ENCODE data around the gene DSTN.

The DSTN gene

GRCh38 chr20:17590245-17590644 is 20.4 kb downstream of the DSTN start:
- H3K27ac ChIP-seq (ENCODE audit: low read depth, low read length) = no peak overlapping the region
- no peak overlapping the region for H3K9ac ChIP-seq (ENCODE audit: low read length in 5 of 5)
- no peak overlapping the region for H3K4me3 ChIP-seq (ENCODE audit: low read depth in 1 of 5, low read length in 5 of 5)
- H3K4me1 ChIP-seq (ENCODE audit: control insufficient read depth in 5 of 5, insufficient read depth in 5 of 5, low read length in 5 of 5) = peaks cover 3 to 21% (median 14%) of the 10 kb centered on the region in 5 donors
- H3K36me3 ChIP-seq (ENCODE audit: control insufficient read depth in 5 of 5, insufficient read depth in 5 of 5, low read length in 5 of 5) = peaks cover 0 to 2% (median 0%) of the 10 kb centered on the region in 5 donors
- H3K9me3 ChIP-seq (ENCODE audit: control insufficient read depth in 5 of 5, low read length in 5 of 5) = no peaks in the 10 kb centered on the region
- no peaks in the 10 kb centered on the region for H3K27me3 ChIP-seq (ENCODE audit: control insufficient read depth in 5 of 5, insufficient read depth in 4 of 5, low read length in 5 of 5)

- Histone ChIP-seq H3K4me1 (ENCODE audit: control insufficient read depth in 5 of 5, insufficient read depth in 5 of 5, low read length in 5 of 5) (peaks cover 6 to 36% (median 32%) of the 10 kb centered on the region in 5 donors), H3K36me3 (ENCODE audit: control insufficient read depth in 5 of 5, insufficient read depth in 5 of 5, low read length in 5 of 5) (peaks cover 0 to 2% (median 0%) of the 10 kb centered on the region in 5 donors), H3K27ac (ENCODE audit: low read depth, low read length) (no peak overlapping the region)
Observed at GRCh38 chr20:17593902-17594301, 24.0 kb downstream of the DSTN start.

GRCh38 chr20:17594443-17594842 is 24.6 kb downstream of the DSTN start:
- no peak overlapping the region for H3K27ac ChIP-seq (ENCODE audit: low read depth, low read length)
- peaks cover 6 to 34% (median 32%) of the 10 kb centered on the region in 5 donors for H3K4me1 ChIP-seq (ENCODE audit: control insufficient read depth in 5 of 5, insufficient read depth in 5 of 5, low read length in 5 of 5)
- peaks cover 0 to 2% (median 0%) of the 10 kb centered on the region in 5 donors for H3K36me3 ChIP-seq (ENCODE audit: control insufficient read depth in 5 of 5, insufficient read depth in 5 of 5, low read length in 5 of 5)
- H3K9me3 ChIP-seq (ENCODE audit: control insufficient read depth in 5 of 5, low read length in 5 of 5) = no peaks in the 10 kb centered on the region
- no peak overlapping the region for H3K9ac ChIP-seq (ENCODE audit: low read length in 5 of 5)
- no peak overlapping the region for H3K4me3 ChIP-seq (ENCODE audit: low read depth in 1 of 5, low read length in 5 of 5)
- no peaks in the 10 kb centered on the region for H3K27me3 ChIP-seq (ENCODE audit: control insufficient read depth in 5 of 5, insufficient read depth in 4 of 5, low read length in 5 of 5)

More at GRCh38 chr20:17593902-17594301, 24.0 kb downstream of the DSTN start:
- H3K9me3 ChIP-seq (ENCODE audit: control insufficient read depth in 5 of 5, low read length in 5 of 5) = no peaks in the 10 kb centered on the region
- H3K27me3 ChIP-seq (ENCODE audit: control insufficient read depth in 5 of 5, insufficient read depth in 4 of 5, low read length in 5 of 5) = no peaks in the 10 kb centered on the region
- H3K9ac ChIP-seq (ENCODE audit: low read length in 5 of 5) = no peak overlapping the region
- no peak overlapping the region for H3K4me3 ChIP-seq (ENCODE audit: low read depth in 1 of 5, low read length in 5 of 5)

- no peak overlapping the region for H3K9ac ChIP-seq (ENCODE audit: low read length in 5 of 5)
- H3K27ac ChIP-seq (ENCODE audit: low read depth, low read length) = no peak overlapping the region
- no peaks in the 10 kb centered on the region for H3K27me3 ChIP-seq (ENCODE audit: control insufficient read depth in 5 of 5, insufficient read depth in 4 of 5, low read length in 5 of 5)
- H3K36me3 ChIP-seq (ENCODE audit: control insufficient read depth in 5 of 5, insufficient read depth in 5 of 5, low read length in 5 of 5) = peaks cover 0 to 4% (median 0%) of the 10 kb centered on the region in 5 donors
- no peaks in the 10 kb centered on the region for H3K9me3 ChIP-seq (ENCODE audit: control insufficient read depth in 5 of 5, low read length in 5 of 5)
- H3K4me3 ChIP-seq (ENCODE audit: low read depth in 1 of 5, low read length in 5 of 5) = no peak overlapping the region
- H3K4me1 ChIP-seq (ENCODE audit: control insufficient read depth in 5 of 5, insufficient read depth in 5 of 5, low read length in 5 of 5) = peaks cover 6 to 32% (median 30%) of the 10 kb centered on the region in 5 donors
Observed at GRCh38 chr20:17595856-17596255, 26.0 kb downstream of the DSTN start.

- H3K27me3 ChIP-seq (ENCODE audit: control insufficient read depth in 5 of 5, insufficient read depth in 4 of 5, low read length in 5 of 5) = no peaks in the 10 kb centered on the region
- H3K4me1 ChIP-seq (ENCODE audit: control insufficient read depth in 5 of 5, insufficient read depth in 5 of 5, low read length in 5 of 5) = peaks cover 6 to 38% (median 36%) of the 10 kb centered on the region in 5 donors
- no peak overlapping the region for H3K4me3 ChIP-seq (ENCODE audit: low read depth in 1 of 5, low read length in 5 of 5)
- H3K27ac ChIP-seq (ENCODE audit: low read depth, low read length) = no peak overlapping the region
- peaks cover 5 to 8% (median 5%) of the 10 kb centered on the region in 5 donors for H3K36me3 ChIP-seq (ENCODE audit: control insufficient read depth in 5 of 5, insufficient read depth in 5 of 5, low read length in 5 of 5)
- no peak overlapping the region for H3K9ac ChIP-seq (ENCODE audit: low read length in 5 of 5)
- H3K9me3 ChIP-seq (ENCODE audit: control insufficient read depth in 5 of 5, low read length in 5 of 5) = no peaks in the 10 kb centered on the region
Observed at GRCh38 chr20:17598013-17598550, 28.2 kb downstream of the DSTN start.

GRCh38 chr20:17601957-17602356 is 32.1 kb downstream of the DSTN start:
- peaks cover 10 to 28% (median 19%) of the 10 kb centered on the region in 5 donors for H3K36me3 ChIP-seq (ENCODE audit: control insufficient read depth in 5 of 5, insufficient read depth in 5 of 5, low read length in 5 of 5)
- no peaks in the 10 kb centered on the region for H3K9me3 ChIP-seq (ENCODE audit: control insufficient read depth in 5 of 5, low read length in 5 of 5)
- H3K27me3 ChIP-seq (ENCODE audit: control insufficient read depth in 5 of 5, insufficient read depth in 4 of 5, low read length in 5 of 5) = no peaks in the 10 kb centered on the region
- no peak overlapping the region for H3K9ac ChIP-seq (ENCODE audit: low read length in 5 of 5)
- H3K4me1 ChIP-seq (ENCODE audit: control insufficient read depth in 5 of 5, insufficient read depth in 5 of 5, low read length in 5 of 5) = peaks cover 0 to 10% (median 6%) of the 10 kb centered on the region in 5 donors
- no peak overlapping the region for H3K4me3 ChIP-seq (ENCODE audit: low read depth in 1 of 5, low read length in 5 of 5)
- H3K27ac ChIP-seq (ENCODE audit: low read depth, low read length) = no peak overlapping the region

- Histone ChIP-seq H3K36me3 (ENCODE audit: control insufficient read depth in 5 of 5, insufficient read depth in 5 of 5, low read length in 5 of 5) (peaks cover 10 to 31% (median 20%) of the 10 kb centered on the region in 5 donors), H3K27ac (ENCODE audit: low read depth, low read length) (no peak overlapping the region)
Observed at GRCh38 chr20:17602493-17602892, 32.6 kb downstream of the DSTN start.

GRCh38 chr20:17605131-17605660 is 35.3 kb downstream of the DSTN start:
- no peaks in the 10 kb centered on the region for H3K27me3 ChIP-seq (ENCODE audit: control insufficient read depth in 5 of 5, insufficient read depth in 4 of 5, low read length in 5 of 5)
- no peaks in the 10 kb centered on the region for H3K9me3 ChIP-seq (ENCODE audit: control insufficient read depth in 5 of 5, low read length in 5 of 5)
- no peak overlapping the region for H3K27ac ChIP-seq (ENCODE audit: low read depth, low read length)
- H3K4me1 ChIP-seq (ENCODE audit: control insufficient read depth in 5 of 5, insufficient read depth in 5 of 5, low read length in 5 of 5) = peaks cover 2 to 11% (median 5%) of the 10 kb centered on the region in 5 donors
- H3K36me3 ChIP-seq (ENCODE audit: control insufficient read depth in 5 of 5, insufficient read depth in 5 of 5, low read length in 5 of 5) = peaks cover 10 to 46% (median 28%) of the 10 kb centered on the region in 5 donors
- no peak overlapping the region for H3K4me3 ChIP-seq (ENCODE audit: low read depth in 1 of 5, low read length in 5 of 5)
- H3K9ac ChIP-seq (ENCODE audit: low read length in 5 of 5) = no peak overlapping the region

More at GRCh38 chr20:17602493-17602892, 32.6 kb downstream of the DSTN start:
- Histone ChIP-seq H3K27me3 (ENCODE audit: control insufficient read depth in 5 of 5, insufficient read depth in 4 of 5, low read length in 5 of 5) (no peaks in the 10 kb centered on the region), H3K9me3 (ENCODE audit: control insufficient read depth in 5 of 5, low read length in 5 of 5) (no peaks in the 10 kb centered on the region), H3K4me1 (ENCODE audit: control insufficient read depth in 5 of 5, insufficient read depth in 5 of 5, low read length in 5 of 5) (peaks cover 0 to 7% (median 5%) of the 10 kb centered on the region in 5 donors), H3K4me3 (ENCODE audit: low read depth in 1 of 5, low read length in 5 of 5) (no peak overlapping the region), H3K9ac (ENCODE audit: low read length in 5 of 5) (no peak overlapping the region)

GRCh38 chr20:17606001-17606400 is 36.1 kb downstream of the DSTN start:
- H3K9ac ChIP-seq (ENCODE audit: low read length in 5 of 5) = no peak overlapping the region
- peaks cover 2 to 17% (median 8%) of the 10 kb centered on the region in 5 donors for H3K4me1 ChIP-seq (ENCODE audit: control insufficient read depth in 5 of 5, insufficient read depth in 5 of 5, low read length in 5 of 5)
- no peaks in the 10 kb centered on the region for H3K9me3 ChIP-seq (ENCODE audit: control insufficient read depth in 5 of 5, low read length in 5 of 5)
- peaks cover 10 to 51% (median 34%) of the 10 kb centered on the region in 5 donors for H3K36me3 ChIP-seq (ENCODE audit: control insufficient read depth in 5 of 5, insufficient read depth in 5 of 5, low read length in 5 of 5)
- H3K4me3 ChIP-seq (ENCODE audit: low read depth in 1 of 5, low read length in 5 of 5) = no peak overlapping the region
- no peaks in the 10 kb centered on the region for H3K27me3 ChIP-seq (ENCODE audit: control insufficient read depth in 5 of 5, insufficient read depth in 4 of 5, low read length in 5 of 5)
- no peak overlapping the region for H3K27ac ChIP-seq (ENCODE audit: low read depth, low read length)

- Histone ChIP-seq H3K27me3 (ENCODE audit: control insufficient read depth in 5 of 5, insufficient read depth in 4 of 5, low read length in 5 of 5) (no peaks in the 10 kb centered on the region), H3K4me1 (ENCODE audit: control insufficient read depth in 5 of 5, insufficient read depth in 5 of 5, low read length in 5 of 5) (peaks cover 2 to 26% (median 18%) of the 10 kb centered on the region in 5 donors), H3K36me3 (ENCODE audit: control insufficient read depth in 5 of 5, insufficient read depth in 5 of 5, low read length in 5 of 5) (peaks cover 5 to 46% (median 28%) of the 10 kb centered on the region in 5 donors), H3K4me3 (ENCODE audit: low read depth in 1 of 5, low read length in 5 of 5) (no peak overlapping the region), H3K9me3 (ENCODE audit: control insufficient read depth in 5 of 5, low read length in 5 of 5) (no peaks in the 10 kb centered on the region), H3K27ac (ENCODE audit: low read depth, low read length) (no peak overlapping the region), H3K9ac (ENCODE audit: low read length in 5 of 5) (no peak overlapping the region)
Observed at GRCh38 chr20:17608701-17609497, 39.0 kb downstream of the DSTN start.
